ENCODE results near the gene ZNF574. TPM values are rescaled to one million over a fixed set of nuclear protein-coding genes. Genes with fewer than 3 reads are reported as not detected.

ZNF574 gene
- total RNA-seq, 1 experiment from 2014 or later: 35.6 TPM

GRCh38 chr19:42093505-42093904 is 17.5 kb downstream of the ZNF574 start:
- no peak overlapping the region for H3K18ac ChIP-seq (ENCODE audit: insufficient read length, low read depth, low read length)
- H3K79me1 ChIP-seq (ENCODE audit: insufficient read depth, low read depth, low read length, poor library complexity, severe bottlenecking): no peaks in the 10 kb centered on the region
- H3K4me1 ChIP-seq (ENCODE audit: insufficient read depth, low read length): no peaks in the 10 kb centered on the region
- no peak overlapping the region for H2BK5ac ChIP-seq (ENCODE audit: insufficient read length, low read length)
- no CpG with 5 or more reads among the region's 4 CpGs for WGBS (ENCODE audit: extremely low coverage, insufficient read length, low lambda C conversion rate)
- H2AFZ ChIP-seq (ENCODE audit: low read length): no peak overlapping the region
- no peak overlapping the region for H3K9ac ChIP-seq (ENCODE audit: extremely low read depth, insufficient read length, low read length)
- H4K5ac ChIP-seq (ENCODE audit: insufficient read length, low read depth, low read length): no peak overlapping the region
- H3K4me1 Mint-ChIP-seq: peaks cover 9 to 42% of the 10 kb centered on the region in 2 experiments
- no peak overlapping the region for H2BK120ac ChIP-seq (ENCODE audit: low read depth, low read length, poor library complexity, severe bottlenecking)
- no peak overlapping the region for H3K4me2 ChIP-seq (ENCODE audit: insufficient read depth, insufficient read length, low read length)
- no peak overlapping the region for H4K91ac ChIP-seq (ENCODE audit: insufficient read length, low read depth, low read length)
- no peak for DNase-seq
- no peaks in the 10 kb centered on the region for H3K79me2 ChIP-seq (ENCODE audit: insufficient read depth, low read length)
- no peak for TF ChIP-seq CTCF (conservative IDR thresholded peaks at IDR 0.05)
- H3K56ac ChIP-seq (ENCODE audit: insufficient read length, low read depth, low read length): no peak overlapping the region
- H3K27me3 Mint-ChIP-seq (ENCODE audit: low read depth): peaks cover 19% of the 10 kb centered on the region
- H4K8ac ChIP-seq (replicated peaks; ENCODE audit: insufficient read length, low read depth, low read length): no peak overlapping the region
- H3K23ac ChIP-seq (ENCODE audit: insufficient read length, low read depth, low read length): no peak overlapping the region
- H2BK12ac ChIP-seq (ENCODE audit: insufficient read length, low read depth, low read length): no peak overlapping the region
- no peak overlapping the region for H3K27ac Mint-ChIP-seq
- H2BK20ac ChIP-seq (ENCODE audit: low read depth, low read length, poor library complexity, severe bottlenecking): no peak overlapping the region
- H3K36me3 Mint-ChIP-seq (ENCODE audit: insufficient read depth in 1 of 3, low read depth in 3 of 3): no peaks in the 10 kb centered on the region; a peak in 1 of 7 replicates
- H2AK5ac ChIP-seq (ENCODE audit: insufficient read length, low read length): no peak overlapping the region
- H4K20me1 ChIP-seq (ENCODE audit: control insufficient read depth, insufficient read depth, insufficient read length): no peaks in the 10 kb centered on the region
- H3K4ac ChIP-seq (ENCODE audit: low read depth, low read length): no peak overlapping the region
- H3K27me3 ChIP-seq (ENCODE audit: insufficient read depth, low read length): no peaks in the 10 kb centered on the region
- H3K27ac ChIP-seq (ENCODE audit: insufficient read length, low read depth, low read length): no peak overlapping the region
- no peaks in the 10 kb centered on the region for H3K9me3 Mint-ChIP-seq
- H3K4me3 Mint-ChIP-seq: no peak overlapping the region; a peak in 1 of 5 replicates
- no peak overlapping the region for H2BK15ac ChIP-seq (ENCODE audit: low read depth, low read length)
- no peaks in the 10 kb centered on the region for H3K23me2 ChIP-seq (ENCODE audit: insufficient read length, low read depth, low read length, poor library complexity, severe bottlenecking)
- no peaks in the 10 kb centered on the region for H3K9me3 ChIP-seq (ENCODE audit: control insufficient read depth, low read depth, low read length)
- H3K14ac ChIP-seq (ENCODE audit: insufficient read depth, low read length): no peak overlapping the region
- H3T11ph ChIP-seq (ENCODE audit: low read length): no peak overlapping the region

Data from H9 (cell line).